Measurements from ENCODE around the gene EEF1E1.
"Not testable (repeated sequence)": the region's sequence is repeated elsewhere in the genome, so short reads cannot be mapped to it uniquely, and the experiment has no call there.

EEF1E1 gene

GRCh38 chr6:8064638-8065518 is 37.5 kb downstream of the EEF1E1 start:
- in situ Hi-C loops (cut with HindIII; ENCODE audit: low sequenced_read_pairs): no loop called here

GRCh38 chr6:8063761-8064637 is 38.3 kb downstream of the EEF1E1 start, which contains the start of gene BLOC1S5:
Gene BLOC1S5, minus strand, starts transcription at chr6:8064389. Its CDS starts 13 bp downstream, at chr6:8064376.
- in situ Hi-C loops (cut with HindIII; ENCODE audit: low sequenced_read_pairs): no loop called here

GRCh38 chr6:8061736-8062135 is 40.6 kb downstream of the EEF1E1 start:
- in situ Hi-C loops (cut with HindIII; ENCODE audit: low sequenced_read_pairs): no loop called here

GRCh38 chr6:8060346-8060745 is 42.0 kb downstream of the EEF1E1 start:
- in situ Hi-C loops (cut with HindIII; ENCODE audit: low sequenced_read_pairs): no loop called here

GRCh38 chr6:8059129-8059528 is 43.2 kb downstream of the EEF1E1 start:
- in situ Hi-C loops (cut with HindIII; ENCODE audit: low sequenced_read_pairs): no loop called here

GRCh38 chr6:8057793-8058192 is 44.6 kb downstream of the EEF1E1 start:
- in situ Hi-C loops (cut with HindIII; ENCODE audit: low sequenced_read_pairs): no loop called here

- in situ Hi-C loops (cut with HindIII; ENCODE audit: low sequenced_read_pairs): no loop called here
Observed at GRCh38 chr6:8057263-8057662, 45.1 kb downstream of the EEF1E1 start.

- in situ Hi-C loops (cut with HindIII; ENCODE audit: low sequenced_read_pairs): no loop called here
Observed at GRCh38 chr6:8054276-8054675, 48.1 kb downstream of the EEF1E1 start.

GRCh38 chr6:8047541-8048292 is 54.6 kb downstream of the EEF1E1 start:
- in situ Hi-C loops (cut with HindIII; ENCODE audit: low sequenced_read_pairs): no loop called here

- in situ Hi-C loops (cut with HindIII; ENCODE audit: low sequenced_read_pairs): not testable (repeated sequence)
Observed at GRCh38 chr6:8045769-8046168, 56.6 kb downstream of the EEF1E1 start.

GRCh38 chr6:8043221-8043620 is 59.1 kb downstream of the EEF1E1 start:
- in situ Hi-C loops (cut with HindIII; ENCODE audit: low sequenced_read_pairs): no loop called here

- in situ Hi-C loops (cut with HindIII; ENCODE audit: low sequenced_read_pairs): no loop called here
Observed at GRCh38 chr6:8041913-8042583, 60.3 kb downstream of the EEF1E1 start.

- in situ Hi-C loops (cut with HindIII; ENCODE audit: low sequenced_read_pairs): not testable (repeated sequence)
Observed at GRCh38 chr6:8034107-8034506, 68.2 kb downstream of the EEF1E1 start.

- in situ Hi-C loops (cut with HindIII; ENCODE audit: low sequenced_read_pairs): no loop called here
Observed at GRCh38 chr6:8030920-8031319, 71.4 kb downstream of the EEF1E1 start.
